Progenitor cell of endocrine pancreas (in vitro differentiated cells): ENCODE data around the gene MAP4K4. TPM values are rescaled to one million over a fixed set of nuclear protein-coding genes. Genes with fewer than 3 reads are reported as not detected.

ENCODE experiments used
- DNase-seq: peaks from one replicate; pipeline ENCODE4 v3.0.0; 2021; ENCODE audit warnings: low spot score; ENCODE audit not compliant: unreplicated experiment
- H3K27ac Mint-ChIP-seq: 2 replicates; pipeline ENCODE4 v1.8.0; 2021; ENCODE audit warnings: mild to moderate bottlenecking, moderate library complexity, mixed read lengths
- H3K27me3 Mint-ChIP-seq: 2 replicates; pipeline ENCODE4 v1.8.0; 2021; ENCODE audit warnings: mixed read lengths
- H3K36me3 Mint-ChIP-seq: 2 replicates; pipeline ENCODE4 v1.8.0; 2022; ENCODE audit warnings: mixed read lengths; ENCODE audit not compliant: insufficient read depth
- H3K4me1 Mint-ChIP-seq: 2 replicates; pipeline ENCODE4 v1.8.0; 2021; ENCODE audit warnings: low read depth, mixed read lengths
- H3K4me3 Mint-ChIP-seq: 2 replicates; pipeline ENCODE4 v1.8.0; 2021; ENCODE audit warnings: low read depth, mild to moderate bottlenecking, moderate library complexity, mixed read lengths
- H3K9me3 Mint-ChIP-seq: 2 replicates; pipeline ENCODE4 v1.8.0; 2021; ENCODE audit warnings: low read depth, mixed read lengths
- total RNA-seq: library from RNA; stranded (reverse); gene quantifications from 2 replicates; pipeline ENCODE4 v1.2.1, GENCODE V29; 2021
- TF ChIP-seq, protein P1 (sequence below): fragments of 200-600 bp; sonication (generic); IDR thresholded peaks from one replicate; pipeline ENCODE4 v1.5.0; 2021; ENCODE audit warnings: antibody characterized with exemption, mild to moderate bottlenecking; ENCODE audit not compliant: unreplicated experiment

MAP4K4 gene
- total RNA-seq, 1 donor from 2014 or later = 171 TPM

DNA sequence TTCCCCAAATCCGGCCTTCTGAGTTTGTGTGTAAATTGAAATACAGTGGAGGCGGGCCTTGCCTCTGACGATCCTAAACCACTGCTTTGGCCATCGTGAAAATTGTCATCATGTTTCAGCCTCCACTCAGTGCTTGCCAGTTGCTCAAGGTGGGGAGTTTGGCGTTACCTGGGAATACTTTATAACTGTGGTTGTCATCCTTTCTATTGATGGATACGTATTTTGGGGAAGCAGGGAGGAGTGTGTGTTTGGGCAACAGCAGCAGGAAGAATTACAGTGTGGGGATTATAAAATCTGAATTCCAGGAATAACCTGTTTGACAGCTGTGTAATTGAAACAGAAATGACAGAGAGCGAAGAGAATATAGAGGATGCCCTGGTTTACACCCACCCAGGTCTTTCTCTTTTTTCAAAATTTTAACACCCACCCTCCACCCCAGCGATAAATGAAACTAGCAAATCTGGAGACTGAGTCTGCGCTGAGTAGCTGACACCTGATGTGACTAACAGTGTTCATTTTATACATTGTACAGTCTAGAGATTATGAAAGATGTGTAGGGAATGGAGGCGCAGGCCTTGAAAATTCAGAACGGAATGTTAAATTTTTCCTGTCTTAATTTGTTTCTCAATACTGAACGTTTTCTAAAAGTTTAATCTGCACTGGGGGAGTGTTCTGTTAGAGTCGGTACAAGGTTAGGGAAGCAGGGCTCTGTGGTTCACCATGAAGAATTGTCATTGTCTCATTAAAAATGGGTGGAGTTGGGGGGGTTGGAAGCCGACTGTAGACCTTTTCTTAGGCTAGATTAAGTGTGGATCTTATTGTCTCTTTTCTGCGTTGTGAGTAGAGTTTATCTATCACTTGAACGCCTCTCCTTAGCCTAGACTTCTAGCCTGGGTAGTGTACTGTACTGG lies 1.6 kb downstream of the MAP4K4 start:
- Mint-ChIP-seq H3K4me1 (peaks cover 13% of the 10 kb centered on the region), H3K9me3 (peaks cover 5% of the 10 kb centered on the region), H3K27me3 (no peaks in the 10 kb centered on the region), H3K4me3 (no peak overlapping the region), H3K36me3 (peaks cover 15% of the 10 kb centered on the region), H3K27ac (no peak overlapping the region)
- TF ChIP-seq, protein P1, sequence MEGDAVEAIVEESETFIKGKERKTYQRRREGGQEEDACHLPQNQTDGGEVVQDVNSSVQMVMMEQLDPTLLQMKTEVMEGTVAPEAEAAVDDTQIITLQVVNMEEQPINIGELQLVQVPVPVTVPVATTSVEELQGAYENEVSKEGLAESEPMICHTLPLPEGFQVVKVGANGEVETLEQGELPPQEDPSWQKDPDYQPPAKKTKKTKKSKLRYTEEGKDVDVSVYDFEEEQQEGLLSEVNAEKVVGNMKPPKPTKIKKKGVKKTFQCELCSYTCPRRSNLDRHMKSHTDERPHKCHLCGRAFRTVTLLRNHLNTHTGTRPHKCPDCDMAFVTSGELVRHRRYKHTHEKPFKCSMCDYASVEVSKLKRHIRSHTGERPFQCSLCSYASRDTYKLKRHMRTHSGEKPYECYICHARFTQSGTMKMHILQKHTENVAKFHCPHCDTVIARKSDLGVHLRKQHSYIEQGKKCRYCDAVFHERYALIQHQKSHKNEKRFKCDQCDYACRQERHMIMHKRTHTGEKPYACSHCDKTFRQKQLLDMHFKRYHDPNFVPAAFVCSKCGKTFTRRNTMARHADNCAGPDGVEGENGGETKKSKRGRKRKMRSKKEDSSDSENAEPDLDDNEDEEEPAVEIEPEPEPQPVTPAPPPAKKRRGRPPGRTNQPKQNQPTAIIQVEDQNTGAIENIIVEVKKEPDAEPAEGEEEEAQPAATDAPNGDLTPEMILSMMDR = no peak
- DNase-seq = no peak

DNA sequence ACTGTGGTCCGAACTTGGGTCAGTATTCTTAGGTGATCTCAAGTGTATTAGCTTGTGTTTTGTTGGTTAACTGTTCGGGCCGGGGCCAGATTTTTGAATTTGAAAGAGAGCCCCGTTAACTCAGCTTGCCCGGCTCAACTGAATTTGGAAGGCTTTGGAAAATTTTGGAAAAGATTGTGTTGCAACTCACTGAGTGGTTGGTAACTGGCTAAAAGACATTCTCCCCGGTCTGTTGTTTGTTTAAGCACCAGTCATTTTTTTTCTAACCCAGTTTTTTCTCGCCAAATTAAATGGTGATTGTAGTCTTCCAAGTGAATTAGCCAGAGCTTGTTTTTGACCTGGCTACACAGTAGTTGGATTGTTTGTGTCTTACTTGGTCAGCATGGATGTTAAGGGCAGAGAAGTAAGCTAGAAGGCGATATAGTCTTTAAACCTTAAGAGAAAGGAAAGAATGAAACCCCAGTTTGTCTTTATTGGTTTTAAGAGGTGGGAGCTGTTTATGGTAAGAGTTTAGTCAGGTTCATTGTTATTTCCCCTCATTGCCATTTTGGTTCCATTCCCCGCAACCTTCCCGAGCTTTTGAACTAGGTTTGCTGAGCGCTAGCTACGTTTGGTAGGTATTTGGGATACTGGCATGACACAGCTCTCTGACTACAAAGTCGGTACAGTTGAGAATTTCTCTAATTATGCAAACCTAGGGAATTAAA lies 2.4 kb downstream of the MAP4K4 start:
- Mint-ChIP-seq H3K27ac (no peak overlapping the region), H3K27me3 (no peaks in the 10 kb centered on the region), H3K36me3 (peaks cover 16% of the 10 kb centered on the region), H3K9me3 (peaks cover 5% of the 10 kb centered on the region), H3K4me1 (peaks cover 16% of the 10 kb centered on the region), H3K4me3 (no peak overlapping the region)
- no peak for DNase-seq
- TF ChIP-seq, protein P1 = no peak

DNA sequence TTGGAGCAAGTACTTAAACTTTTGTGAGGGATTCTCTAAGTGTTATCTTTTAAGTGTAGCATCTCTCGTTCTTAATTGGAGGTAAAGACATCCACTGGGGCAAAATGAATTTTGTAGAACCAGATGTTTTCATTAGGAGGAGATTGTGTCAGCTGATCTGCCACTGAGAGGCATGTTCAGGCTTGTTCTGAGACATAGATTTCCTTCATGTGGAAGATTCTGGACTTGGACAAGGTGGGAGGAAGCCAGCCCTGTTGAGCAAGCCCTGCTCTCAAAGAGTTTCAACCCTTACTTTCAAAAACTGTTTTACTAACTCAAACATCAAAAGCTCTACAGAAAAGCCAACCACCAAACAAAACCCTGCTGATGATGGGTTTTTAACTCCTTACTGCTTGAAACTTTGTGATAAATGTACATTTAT lies 6.5 kb downstream of the MAP4K4 start:
- Mint-ChIP-seq H3K27ac (peak overlapping the region; percentile 69), H3K9me3 (peaks cover 10% of the 10 kb centered on the region), H3K27me3 (no peaks in the 10 kb centered on the region), H3K4me3 (no peak overlapping the region), H3K36me3 (peaks cover 26% of the 10 kb centered on the region), H3K4me1 (peaks cover 20% of the 10 kb centered on the region)
- TF ChIP-seq, protein P1 = no peak
- DNase-seq = no peak

DNA sequence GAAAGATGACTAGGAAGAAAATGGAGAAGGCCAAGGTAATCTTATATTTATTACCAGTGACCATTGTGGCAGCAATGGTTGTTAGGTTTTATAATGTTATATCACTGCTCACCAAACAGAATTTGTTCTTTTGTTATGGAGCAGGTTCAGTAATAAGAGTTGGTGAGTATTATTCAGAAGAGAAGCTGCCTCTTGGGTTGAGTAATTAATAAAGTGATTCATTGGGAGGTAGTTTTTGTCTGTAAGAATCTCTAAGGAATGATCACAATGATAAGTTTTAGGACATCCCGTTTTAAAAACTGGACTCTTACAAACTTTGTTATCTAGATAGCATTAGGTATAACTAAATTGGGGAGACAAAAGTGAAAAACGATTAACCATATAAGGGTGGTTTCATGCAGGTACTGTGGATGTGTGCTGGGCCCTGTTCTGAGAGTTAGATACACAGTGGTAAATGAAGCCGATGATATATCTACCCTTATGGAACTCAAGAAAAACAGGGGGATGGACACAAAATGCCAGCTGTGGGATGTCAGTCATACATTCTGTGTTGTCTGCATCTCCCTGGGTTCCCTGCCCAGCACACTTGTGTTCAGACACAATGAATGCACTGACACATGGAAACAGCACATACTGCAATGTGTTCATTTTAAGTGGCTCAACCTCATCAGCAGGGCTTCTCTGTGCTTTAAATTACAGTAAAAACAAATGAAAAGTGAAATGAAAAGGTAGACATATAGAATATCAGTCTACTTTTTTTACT lies 7.5 kb downstream of the MAP4K4 start:
- Mint-ChIP-seq H3K27ac (no peak overlapping the region), H3K4me3 (no peak overlapping the region), H3K27me3 (no peaks in the 10 kb centered on the region), H3K4me1 (peaks cover 25% of the 10 kb centered on the region), H3K36me3 (peaks cover 26% of the 10 kb centered on the region), H3K9me3 (peaks cover 10% of the 10 kb centered on the region)
- TF ChIP-seq, protein P1 = no peak
- DNase-seq = no peak
